GM20431 (cell line): Measurements from ENCODE around the gene MSH3.
"Not testable (repeated sequence)": the region's sequence is repeated elsewhere in the genome, so short reads cannot be mapped to it uniquely, and the experiment has no call there.

Experiments used
- in situ Hi-C: fragments of 300-500 bp; cut with MseI, MboI; formaldehyde crosslinking; loops from one replicate; pipeline ENCODE4 v1.15.0; 2020; ENCODE audit warnings: low sequenced_read_pairs; ENCODE audit not compliant: unreplicated experiment

The MSH3 gene

DNA sequence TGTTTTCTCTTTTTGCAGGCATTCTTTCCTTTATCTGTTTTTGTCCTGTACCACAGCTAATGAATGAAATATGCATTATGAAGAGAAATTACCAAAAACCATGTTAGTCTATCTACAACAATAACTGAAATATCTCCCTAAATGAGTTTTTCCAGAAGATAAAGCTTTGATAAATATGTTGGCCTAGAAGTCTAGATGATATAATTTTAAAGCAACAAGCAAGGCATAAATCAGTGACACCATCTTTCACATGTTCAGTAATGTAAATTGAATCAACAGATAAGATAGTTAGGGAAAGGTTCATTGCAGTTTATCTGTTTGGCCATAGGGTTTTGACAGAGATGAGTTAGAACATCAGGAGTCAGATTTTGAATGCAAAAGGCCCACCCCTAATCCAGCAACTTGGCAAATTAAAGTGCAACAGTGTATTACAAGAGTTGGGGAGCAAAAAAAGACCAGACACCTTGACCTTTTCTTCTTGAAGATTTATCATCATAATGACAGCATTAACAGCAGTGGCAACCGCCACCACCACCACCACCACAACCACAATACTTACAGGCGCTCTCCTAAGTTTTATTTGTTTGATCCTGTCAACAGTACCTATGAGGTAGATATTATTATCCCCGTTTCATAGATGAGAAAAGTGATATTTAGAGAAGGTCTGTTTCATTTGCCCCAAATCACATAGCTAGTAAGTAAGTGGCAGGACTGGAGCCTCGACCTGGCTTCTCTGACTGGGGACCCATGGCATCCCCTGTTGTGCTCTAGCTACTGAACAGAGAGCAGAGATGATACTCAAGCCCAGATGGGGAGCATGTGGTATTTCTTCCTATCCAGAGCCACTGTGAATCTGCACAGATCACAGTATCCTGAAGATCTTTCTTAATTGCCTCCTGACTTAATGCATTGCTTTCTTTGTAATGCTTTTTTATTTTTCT, 123.2 kb downstream of the MSH3 start:
- in situ Hi-C loops, result no loop called here

DNA sequence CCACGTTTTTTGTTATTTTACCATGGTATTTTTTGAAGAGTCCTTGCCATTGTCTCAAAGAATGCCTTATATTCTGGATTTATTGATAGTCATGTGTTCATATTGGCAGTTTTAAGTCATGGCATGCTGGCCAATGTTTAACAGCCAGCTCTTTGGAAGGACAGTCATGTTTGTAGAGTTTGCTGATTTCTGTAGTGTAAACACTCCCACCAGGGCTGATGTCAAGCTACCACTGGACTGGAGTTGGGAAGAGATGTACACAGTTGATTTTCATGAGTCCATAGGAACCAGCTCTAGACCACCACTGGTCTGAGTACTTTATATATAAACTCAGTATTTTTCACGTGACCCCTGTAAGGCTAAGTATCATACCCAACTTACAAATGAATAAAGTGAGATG, 125.6 kb downstream of the MSH3 start:
- in situ Hi-C loops, result no loop called here

DNA sequence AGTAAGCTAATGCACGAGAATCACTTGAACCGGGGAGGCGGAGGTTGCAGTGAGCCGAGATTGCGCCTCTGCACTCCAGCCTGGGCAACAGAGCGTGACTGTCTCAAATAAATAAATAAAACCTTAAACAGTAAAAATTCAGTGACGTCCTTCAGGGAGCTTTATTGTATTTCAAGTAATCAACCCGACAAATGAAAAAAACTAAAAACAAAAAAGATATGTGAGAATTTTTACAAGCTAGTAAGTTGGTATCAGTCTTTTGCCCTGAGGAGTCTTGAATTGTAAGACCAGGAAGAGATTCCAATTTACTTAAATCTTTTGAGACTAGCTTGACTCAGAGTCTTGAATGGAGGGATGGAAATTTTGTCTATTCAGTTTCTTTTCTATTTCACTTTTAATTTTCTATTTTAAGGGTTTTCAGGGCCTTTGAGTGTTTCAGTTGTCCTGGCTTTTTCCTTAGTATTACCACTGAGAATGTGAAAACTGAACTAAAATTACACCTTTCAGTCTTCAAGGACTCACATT, 126.4 kb downstream of the MSH3 start:
- in situ Hi-C loops, result no loop called here

DNA sequence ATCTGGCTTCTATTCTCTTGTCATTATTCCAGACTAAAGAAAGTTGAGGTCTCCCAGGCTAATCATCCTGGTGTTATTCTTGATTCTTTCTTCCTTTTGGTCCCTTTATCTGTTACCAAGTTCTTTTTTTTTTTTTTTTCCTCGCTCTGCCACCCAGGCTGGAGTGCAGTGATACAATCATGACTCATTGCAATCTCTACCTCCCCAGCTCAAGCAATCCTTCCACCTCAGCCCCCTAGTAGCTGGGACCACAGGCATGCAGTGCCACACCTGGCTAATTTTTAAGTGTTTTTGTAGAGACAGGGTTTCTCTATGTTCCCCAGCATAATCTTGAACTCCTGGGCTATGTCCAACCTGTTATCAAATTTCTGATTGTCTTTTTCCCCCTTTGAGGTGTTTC, 126.9 kb downstream of the MSH3 start:
- in situ Hi-C loops, result no loop called here

DNA sequence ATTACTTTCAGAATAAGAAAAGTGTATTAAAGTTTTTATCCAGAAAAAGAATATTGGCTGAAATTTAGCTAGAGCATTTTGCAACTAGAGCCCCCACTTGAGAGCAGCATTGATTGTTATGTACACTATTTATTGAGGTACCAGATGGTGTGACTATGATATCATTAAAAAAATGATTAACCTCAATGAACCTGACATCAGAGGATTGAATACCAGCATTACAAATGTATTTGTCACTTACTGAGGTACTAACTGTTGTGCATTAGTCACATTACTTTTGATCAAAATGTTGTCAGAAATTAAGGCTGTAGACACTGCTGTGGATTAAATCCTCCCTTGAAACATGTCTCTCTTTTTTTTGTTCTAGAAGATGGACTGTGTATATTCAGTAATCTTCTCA, 128.2 kb downstream of the MSH3 start:
- in situ Hi-C loops, result no loop called here

DNA sequence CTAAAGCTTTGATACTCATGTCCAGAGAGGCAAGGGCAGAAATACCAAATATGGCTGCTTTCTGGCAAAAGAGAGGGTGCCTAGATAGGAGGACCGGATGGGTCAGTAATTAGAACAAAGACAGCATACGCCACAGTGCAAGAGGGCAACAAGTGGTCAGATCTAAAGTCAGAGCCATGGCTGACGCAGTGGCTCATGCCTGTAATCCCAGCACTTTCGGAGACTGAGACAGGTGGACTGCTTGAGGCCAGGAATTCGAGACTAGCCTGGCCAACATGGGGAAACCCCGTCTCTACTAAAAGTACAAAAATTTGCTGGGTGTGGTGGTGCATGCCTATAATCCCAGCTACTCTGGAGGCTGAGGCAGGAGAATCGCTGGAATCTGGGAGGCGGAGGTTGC, 129.3 kb downstream of the MSH3 start:
- in situ Hi-C loops, result not testable (repeated sequence)

DNA sequence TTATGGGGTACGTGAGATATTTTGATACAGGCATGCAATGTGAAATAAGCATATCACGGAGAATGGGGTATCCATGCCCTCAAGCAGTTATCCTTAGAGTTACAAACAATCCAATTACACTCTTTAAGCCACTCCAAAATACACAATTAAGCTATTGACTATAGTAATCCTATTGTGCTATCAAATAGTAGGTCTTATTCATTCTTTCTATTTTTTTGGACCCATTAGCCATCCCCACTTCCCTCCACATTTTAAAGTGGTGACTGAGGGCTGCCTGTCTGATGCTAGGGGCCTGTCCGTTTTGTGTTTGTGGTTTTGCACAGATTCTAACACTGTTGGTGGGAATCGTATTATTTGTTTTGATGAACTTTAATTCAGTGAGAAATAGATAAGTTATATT, 130.0 kb downstream of the MSH3 start:
- in situ Hi-C loops, result no loop called here

DNA sequence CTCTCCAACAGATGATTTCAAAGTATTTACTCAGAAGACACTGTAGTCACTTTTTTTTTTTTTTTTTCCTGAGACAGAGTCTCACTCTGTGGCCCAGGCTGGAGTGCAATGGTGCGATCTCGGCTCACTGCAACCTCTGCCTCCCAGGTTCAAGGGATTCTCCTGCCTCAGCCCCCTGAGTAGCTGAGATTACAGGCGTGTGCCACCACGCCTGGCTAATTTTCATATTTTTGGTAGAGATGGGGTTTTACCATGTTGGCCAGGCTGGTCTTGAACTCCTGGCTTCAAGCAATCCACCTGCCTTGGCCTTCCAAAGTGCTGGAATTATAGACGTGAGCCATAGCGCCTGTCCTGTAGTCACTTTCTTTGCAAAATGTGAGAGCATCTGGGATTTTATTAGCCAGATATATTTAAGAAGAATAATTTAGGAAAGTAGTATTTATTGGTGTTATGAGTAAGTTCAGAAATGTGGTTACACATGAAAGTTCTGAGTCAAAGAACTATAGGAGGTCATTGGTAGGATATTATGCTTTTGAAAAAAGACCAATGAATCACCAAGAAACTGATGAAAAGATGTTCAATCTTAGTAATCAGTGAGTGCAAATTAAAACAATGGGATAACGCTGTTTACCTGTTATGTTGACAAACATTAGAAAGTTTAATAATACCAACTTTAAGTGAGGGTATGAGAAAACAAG, 135.0 kb downstream of the MSH3 start:
- in situ Hi-C loops, result not testable (repeated sequence)

DNA sequence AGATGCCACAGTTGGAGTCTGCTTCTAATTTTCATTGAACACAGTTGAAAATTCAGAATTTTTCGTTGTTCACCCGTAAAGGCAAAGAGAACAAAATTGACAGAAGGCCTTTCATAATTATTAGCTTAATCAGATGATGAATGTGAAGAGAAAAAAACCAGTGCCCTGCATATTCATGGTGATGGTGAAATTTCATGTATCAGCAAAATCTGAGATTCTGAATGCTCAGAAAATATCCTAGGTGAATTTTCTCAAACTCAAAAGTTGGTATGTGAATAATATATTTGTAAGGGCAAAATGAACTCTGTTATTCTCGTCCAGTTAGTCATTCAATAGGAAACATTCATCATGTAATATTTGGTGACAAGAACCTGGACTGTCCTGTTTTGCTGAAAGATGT, 136.2 kb downstream of the MSH3 start:
- in situ Hi-C loops, result no loop called here

DNA sequence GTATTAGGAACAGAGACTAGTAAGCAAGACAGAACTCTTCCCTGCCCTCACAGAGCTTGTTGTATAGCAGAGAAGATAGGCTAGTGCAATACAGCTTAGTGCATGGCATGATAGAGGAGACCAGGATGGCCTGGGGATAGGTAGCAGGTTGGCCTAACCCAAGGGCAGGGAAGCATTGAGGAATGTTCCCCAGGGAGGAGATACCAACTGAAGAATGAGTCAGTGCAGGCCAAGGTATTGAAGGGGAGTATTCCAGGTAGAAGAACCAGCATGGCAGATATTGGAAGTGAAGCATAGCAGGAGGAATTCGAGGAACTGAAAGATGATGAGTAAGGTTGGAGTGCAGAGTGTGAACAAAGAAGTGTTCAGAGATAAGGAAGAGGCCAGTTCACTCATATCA, 138.9 kb downstream of the MSH3 start:
- in situ Hi-C loops, result no loop called here

DNA sequence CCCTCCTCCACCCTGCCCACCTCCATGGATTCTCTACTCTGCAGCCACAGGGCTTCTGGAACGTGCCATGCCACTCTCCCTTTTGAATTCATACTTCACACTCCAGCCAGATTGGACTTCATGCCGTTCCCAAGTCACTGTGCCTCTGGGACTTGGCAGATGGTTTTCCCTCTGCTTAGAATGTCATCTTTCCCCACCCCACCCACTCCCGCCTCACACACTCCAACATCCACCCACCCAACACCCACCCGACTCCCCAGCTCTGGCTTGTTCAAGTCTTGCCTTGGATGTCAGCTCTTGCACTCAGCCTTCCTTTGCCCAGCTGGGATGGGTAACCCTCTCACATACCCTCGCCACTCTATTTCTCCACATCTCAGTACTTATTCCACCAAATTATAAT, 142.4 kb downstream of the MSH3 start:
- in situ Hi-C loops, result no loop called here

DNA sequence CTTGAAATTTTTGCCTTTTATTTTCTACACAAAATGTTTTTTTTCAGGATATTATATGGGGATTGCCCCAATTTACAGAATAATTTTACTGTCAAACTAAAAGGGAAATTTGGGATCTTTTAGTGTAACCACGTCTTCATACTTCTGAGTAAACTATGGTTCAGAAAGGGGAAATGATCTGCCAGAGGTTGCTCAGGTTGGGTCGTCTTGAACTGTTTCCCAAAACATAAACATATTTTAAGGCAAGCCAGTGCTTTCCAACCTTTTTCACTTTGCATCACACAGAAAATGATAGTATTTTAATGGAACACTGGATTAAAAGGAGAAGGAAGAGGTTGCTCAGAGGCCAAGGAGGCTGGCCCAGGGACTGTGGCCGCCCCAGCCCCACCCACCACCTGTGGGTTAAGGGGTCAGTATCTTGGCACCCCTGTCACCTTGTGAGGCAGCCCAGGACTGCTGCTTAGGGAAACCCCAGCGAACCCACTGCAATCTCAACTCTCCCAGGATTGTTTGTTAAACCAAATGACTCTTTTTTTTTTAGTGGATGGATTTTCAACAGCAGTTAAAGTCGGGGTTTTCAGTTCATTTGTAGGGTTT, 143.1 kb downstream of the MSH3 start:
- in situ Hi-C loops, result no loop called here

DNA sequence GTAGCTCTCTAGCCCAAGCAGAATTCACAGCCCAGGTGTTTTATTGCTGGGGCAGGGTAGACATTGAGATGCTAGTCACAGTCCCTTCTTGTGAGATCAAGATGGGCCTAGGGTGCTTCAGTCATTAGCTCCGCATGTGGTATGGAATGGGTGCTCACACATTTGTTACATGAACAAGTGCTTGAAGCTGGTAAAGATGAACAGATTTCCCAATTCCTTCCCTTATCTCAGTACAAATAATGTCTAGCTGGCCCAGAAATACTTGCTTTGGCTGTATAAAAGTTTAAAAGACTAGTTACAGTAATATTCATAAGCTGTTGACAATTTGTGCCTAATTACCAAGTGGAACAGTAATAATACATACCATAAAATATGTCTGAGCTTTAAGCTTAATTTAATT, 143.7 kb downstream of the MSH3 start:
- in situ Hi-C loops, result no loop called here

DNA sequence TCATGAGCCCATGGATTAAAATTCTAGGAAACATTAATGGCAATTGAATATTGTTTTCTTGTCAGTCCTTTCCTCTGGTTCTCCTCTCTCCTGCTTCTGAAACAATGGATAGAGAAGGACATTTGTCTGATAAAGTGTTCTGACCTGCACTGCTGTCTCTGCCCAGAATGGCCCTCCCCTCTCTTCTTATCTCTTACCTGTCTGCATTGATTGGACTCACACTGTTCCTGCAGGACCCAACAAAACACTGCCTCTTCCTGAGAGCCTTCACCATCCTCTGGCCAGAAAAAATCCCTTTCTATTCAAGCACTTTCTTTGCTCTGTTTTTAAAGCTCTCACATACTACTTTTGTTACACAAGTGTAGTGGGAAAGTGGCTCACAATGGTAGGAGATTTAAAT, 144.2 kb downstream of the MSH3 start:
- in situ Hi-C loops, result no loop called here

DNA sequence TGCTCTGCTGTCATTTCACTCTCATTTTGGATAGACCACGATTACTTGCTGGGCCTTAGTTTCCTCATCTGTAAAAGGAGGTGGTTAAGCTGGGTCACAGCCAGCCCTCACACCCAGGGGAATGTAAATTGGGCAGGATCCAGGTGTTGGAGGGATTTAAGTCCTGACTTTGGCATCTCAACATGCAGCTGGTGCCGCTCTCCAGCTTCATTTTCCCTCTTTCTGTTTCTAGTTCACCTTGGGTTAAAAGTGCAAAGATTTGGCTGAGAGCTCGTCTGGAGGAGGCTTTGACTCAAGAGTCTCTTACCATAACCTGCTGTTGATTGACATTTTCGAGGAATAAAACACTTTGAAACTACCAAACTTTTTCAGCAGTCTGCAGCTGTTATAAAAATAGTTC, 144.6 kb downstream of the MSH3 start:
- in situ Hi-C loops, result no loop called here

DNA sequence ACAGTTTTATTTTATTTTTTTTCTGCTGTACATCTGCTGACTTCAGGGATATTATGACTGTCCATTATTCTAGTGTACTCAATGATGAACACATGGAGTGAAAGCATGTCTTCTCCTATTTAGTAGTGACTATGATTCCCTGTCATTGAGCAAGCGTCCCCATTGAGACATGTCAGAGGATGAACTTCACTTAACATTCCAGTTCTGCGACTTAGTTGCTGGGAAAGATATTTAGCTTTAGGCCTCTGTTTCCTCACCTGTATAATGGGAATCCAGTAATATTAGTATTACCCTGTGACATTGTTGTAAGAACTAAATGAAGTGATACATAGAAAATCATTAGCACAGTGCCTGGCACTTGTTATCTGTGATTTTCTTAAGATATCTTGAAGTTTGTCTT, 145.1 kb downstream of the MSH3 start:
- in situ Hi-C loops, result no loop called here

DNA sequence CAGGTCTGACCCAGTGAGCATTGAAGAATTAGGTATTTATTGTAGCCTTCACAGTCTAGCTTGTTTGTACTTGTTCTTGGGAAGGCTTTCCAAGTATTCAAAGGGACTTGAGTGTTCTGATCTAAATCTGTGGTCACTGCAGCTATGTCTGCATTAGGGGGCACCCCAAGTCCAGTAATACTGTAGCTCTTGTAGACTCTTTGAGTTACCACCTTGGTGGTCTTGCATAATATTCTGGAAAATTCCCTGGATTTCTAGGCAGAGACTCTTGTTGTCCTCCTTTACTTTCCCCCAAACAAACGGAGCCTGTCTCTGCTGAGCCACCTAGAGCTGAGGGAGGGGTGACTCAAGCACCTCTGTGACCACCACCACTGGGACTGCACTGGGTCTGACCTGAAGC, 149.9 kb downstream of the MSH3 start:
- in situ Hi-C loops, result no loop called here

DNA sequence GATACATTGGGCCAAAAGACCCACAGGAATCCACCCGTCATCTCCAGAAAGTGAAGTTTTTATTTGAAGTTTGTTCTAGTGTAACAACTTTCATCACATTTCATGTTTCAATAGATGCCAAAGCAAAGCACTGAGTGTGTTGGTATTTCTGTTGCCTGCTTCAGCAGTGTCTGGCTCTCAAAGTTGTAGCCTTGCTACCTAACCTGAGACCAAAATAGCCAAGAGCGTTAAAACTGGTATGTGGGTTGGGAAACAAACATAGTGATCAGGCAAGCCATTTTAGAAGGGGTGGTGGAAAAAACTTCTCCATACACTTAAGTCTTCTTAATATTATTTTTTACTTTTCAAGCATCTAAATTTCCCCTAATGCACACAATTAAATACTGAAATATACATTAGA, 150.6 kb downstream of the MSH3 start:
- in situ Hi-C loops, result no loop called here

DNA sequence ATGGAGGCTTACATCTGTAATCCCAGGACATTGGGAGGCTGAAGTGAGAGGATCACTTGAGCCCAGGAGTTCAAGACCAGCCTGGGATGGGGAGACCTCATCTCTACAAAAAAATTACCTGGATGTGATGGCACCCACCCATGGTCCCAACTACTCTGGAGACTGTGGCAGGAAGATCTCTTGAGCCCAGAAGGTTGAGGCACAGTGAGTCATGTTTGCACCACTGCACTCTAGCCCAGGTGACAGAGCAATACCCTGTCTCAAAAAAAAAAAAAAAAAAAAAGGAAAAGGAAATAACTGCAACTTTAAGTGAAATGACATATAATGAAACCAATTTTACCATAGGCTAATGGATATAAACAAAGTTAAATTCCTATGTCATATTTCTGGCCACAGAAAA, 152.5 kb downstream of the MSH3 start:
- in situ Hi-C loops, result no loop called here

DNA sequence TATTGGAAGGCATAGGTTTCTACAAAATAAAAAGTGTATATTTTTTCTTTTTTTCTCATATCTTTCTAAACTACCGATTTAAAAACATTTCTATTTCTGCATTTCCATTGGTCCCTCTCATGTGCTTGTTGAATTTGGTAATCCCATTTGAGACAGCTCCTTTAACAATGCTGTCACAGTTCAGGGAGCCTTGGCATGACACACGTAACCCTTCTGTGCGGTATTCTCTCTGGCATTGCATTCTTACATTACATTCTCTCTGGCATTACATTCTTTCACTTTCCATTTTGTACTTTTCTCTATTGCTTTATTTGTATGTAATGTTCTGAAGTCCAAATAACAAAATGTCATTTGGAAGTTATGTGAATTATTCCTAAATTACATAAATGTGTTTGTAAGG, 155.0 kb downstream of the MSH3 start:
- in situ Hi-C loops, result no loop called here

DNA sequence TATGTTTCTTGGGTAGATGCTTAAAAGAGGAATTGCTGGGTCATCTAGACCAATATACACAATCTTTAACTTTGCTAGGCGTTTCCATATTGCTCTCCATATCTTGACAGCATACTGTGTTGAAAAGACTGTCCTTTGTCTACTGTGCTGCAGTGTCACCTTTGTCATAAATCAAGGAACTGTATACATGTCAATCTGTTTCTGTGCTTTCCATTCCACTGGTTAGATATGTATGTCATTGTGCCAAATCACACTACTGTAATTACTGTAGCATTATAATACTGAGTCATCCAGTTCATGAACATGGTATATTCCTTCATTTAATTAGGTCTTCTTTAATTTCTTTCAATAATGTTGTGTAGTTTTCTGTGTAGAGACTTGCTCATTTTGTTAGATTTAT, 156.0 kb downstream of the MSH3 start:
- in situ Hi-C loops, result no loop called here
